Sigmoid colon (tissue), 7 donors: ENCODE results near the gene CDC42BPA. TPM values are rescaled to one million over a fixed set of nuclear protein-coding genes. Genes with fewer than 3 reads are reported as not detected.

ENCODE experiments used
- DNase-seq: peaks from one replicate; pipeline ENCODE4 v3.0.0-alpha.2; 2019
- H3K27ac ChIP-seq, 4 donors: fragments of 200-600 bp; sonication (generic); one replicate each; pipeline ENCODE4 v1.5.1; 2016 to 2019; ENCODE audit warnings: mild to moderate bottlenecking in 1 of 4
- H3K27me3 ChIP-seq, 3 donors: fragments of 200-600 bp; sonication (generic); one replicate each; pipeline ENCODE4 v1.5.1; 2019; ENCODE audit warnings: mild to moderate bottlenecking in 1 of 3
- H3K36me3 ChIP-seq, 4 donors: fragments of 200-600 bp; sonication (generic); one replicate each; pipeline ENCODE4 v1.5.1; 2016 to 2019
- H3K4me1 ChIP-seq, 4 donors: fragments of 200-600 bp; sonication (generic); one replicate each; pipeline ENCODE4 v1.5.1; 2017 to 2019
- H3K4me3 ChIP-seq, 4 donors: fragments of 200-600 bp; sonication (generic); one replicate each; pipeline ENCODE4 v1.5.1; 2017 to 2019; ENCODE audit warnings: mild to moderate bottlenecking in 2 of 4, moderate library complexity in 1 of 4
- H3K9me3 ChIP-seq, 4 donors: fragments of 200-600 bp in 3 of 4; sonication (generic) in 3 of 4; one replicate each; pipeline versions ENCODE4 v1.5.1 to v1.6.1; 2013 to 2019
- CTCF ChIP-seq, 4 experiments: fragments of 450-650 bp in 3 of 4; fragments of 200-600 bp in 1 of 4; IDR thresholded peaks; one replicate each; pipeline ENCODE4 v1.5.1; 2016 to 2019; ENCODE audit warnings: antibody characterized with exemption in 4 of 4, mild to moderate bottlenecking in 3 of 4, moderate library complexity in 2 of 4
- EP300 ChIP-seq, 4 donors: sonication (generic); formaldehyde crosslinking; IDR thresholded peaks; one replicate each; pipeline ENCODE4 v1.6.1; 2017; ENCODE audit warnings: antibody characterized with exemption in 4 of 4
- POLR2A ChIP-seq, 2 donors: fragments of 450-650 bp; IDR thresholded peaks; one replicate each; pipeline ENCODE4 v1.6.1; 2016; ENCODE audit warnings: antibody characterized with exemption in 2 of 2, mild to moderate bottlenecking in 2 of 2, moderate library complexity in 2 of 2
- POLR2AphosphoS5 ChIP-seq, 4 donors: sonication (generic); formaldehyde crosslinking; IDR thresholded peaks; one replicate each; pipeline ENCODE4 v1.6.1; 2017; ENCODE audit warnings: antibody characterized with exemption in 4 of 4
- WGBS, 2 donors: extraction: QIAGEN DNeasy Blood & Tissue Kit; methylation state at CpG; one replicate each; pipeline ENCODE4 v1.1.7; 2013; 5-methylcytosine and 5-hydroxymethylcytosine counted together
- intact Hi-C: fragments of 100-400 bp; cut with DNase I; formaldehyde crosslinking; loops from one replicate; pipeline ENCODE4 v1.15.1; 2023
- polyA plus RNA-seq, 3 donors: library from polyadenylated mRNA; stranded (reverse); fragments of 200-250 nt; gene quantifications; one replicate each; pipeline ENCODE4 v1.2.3, GENCODE V29; 2013
- total RNA-seq, 4 donors: library from RNA; depleted of rRNA; stranded (reverse); fragments of >200 nt; gene quantifications; one replicate each; pipeline ENCODE4 v1.1.0, GENCODE V29; 2016
- donor health status: healthy with polysubstance abuse.
- donor health status: Bipolar disorder and iron deficiency.
- donor health status: healthy.

Gene CDC42BPA
- total and polyA plus RNA-seq, 7 donors: 8.4 to 93.6 (median 60.8) TPM

- Histone ChIP-seq H3K4me1 (peaks cover 0 to 27% (median 15%) of the 10 kb centered on the region in 4 donors), H3K4me3 (peak overlapping the region; percentile 65 to 96 (median 85)), H3K27me3 (no peaks in the 10 kb centered on the region), H3K27ac (peak overlapping the region; percentile 39 to 97 (median 92)), H3K36me3 (no peaks in the 10 kb centered on the region), H3K9me3 (no peaks in the 10 kb centered on the region)
- WGBS, 2 donors: 10 to 51% methylated on average over 7 of the region's 7 CpGs
- DNase-seq: no peak
- TF ChIP-seq POLR2A (IDR thresholded peaks at IDR 0.05) (no peak), POLR2AphosphoS5 (IDR thresholded peaks at IDR 0.05) (peak in 3 of 4 donors; percentile 57 to 71 (median 69))
- intact Hi-C loops: loop anchor here (5.0 to 10.0 kb wide), 2 partner anchors 341 to 632 kb away; partner anchors contain the start of gene WNT9A
Observed at GRCh38 chr1:227315629-227316346, 2.5 kb downstream of the CDC42BPA start.

GRCh38 chr1:227314014-227314848 lies 4.1 kb downstream of the CDC42BPA start:
- peaks cover 0 to 39% (median 23%) of the 10 kb centered on the region in 4 donors for H3K4me1 ChIP-seq
- DNase-seq: no peak
- peak overlapping the region; percentile 65 to 96 (median 85) for H3K4me3 ChIP-seq
- 52 to 66% methylated on average over 6 of the region's 6 CpGs for WGBS, 2 donors
- no peaks in the 10 kb centered on the region for H3K27me3 ChIP-seq
- no peaks in the 10 kb centered on the region for H3K9me3 ChIP-seq
- TF ChIP-seq POLR2AphosphoS5 (IDR thresholded peaks at IDR 0.05) (no peak), EP300 (IDR thresholded peaks at IDR 0.05) (no peak), CTCF (IDR thresholded peaks at IDR 0.05) (no peak), POLR2A (IDR thresholded peaks at IDR 0.05) (no peak)
- H3K36me3 ChIP-seq: no peaks in the 10 kb centered on the region
- peak overlapping the region in 2 of 4 donors; percentile 97 for H3K27ac ChIP-seq
- intact Hi-C loops: loop anchor here (10.0 kb wide), 1 partner anchor 339 kb away; no protein-coding TSS in a partner anchor

GRCh38 chr1:227312361-227313025 lies 5.8 kb downstream of the CDC42BPA start:
- 90 to 95% methylated on average over 6 of the region's 6 CpGs for WGBS, 2 donors
- H3K9me3 ChIP-seq: no peaks in the 10 kb centered on the region
- H3K36me3 ChIP-seq: no peaks in the 10 kb centered on the region
- intact Hi-C loops: loop anchor here (10.0 kb wide), 1 partner anchor 338 kb away; no protein-coding TSS in a partner anchor
- H3K27ac ChIP-seq: no peak overlapping the region
- H3K4me3 ChIP-seq: no peak overlapping the region
- DNase-seq: no peak
- TF ChIP-seq CTCF (IDR thresholded peaks at IDR 0.05) (no peak), POLR2AphosphoS5 (IDR thresholded peaks at IDR 0.05) (no peak), POLR2A (IDR thresholded peaks at IDR 0.05) (no peak), EP300 (IDR thresholded peaks at IDR 0.05) (no peak)
- no peaks in the 10 kb centered on the region for H3K27me3 ChIP-seq
- peaks cover 0 to 46% (median 30%) of the 10 kb centered on the region in 4 donors for H3K4me1 ChIP-seq

- DNase-seq: no peak
- H3K4me3 ChIP-seq: no peak overlapping the region
- no peak for TF ChIP-seq POLR2A (IDR thresholded peaks at IDR 0.05)
- TF ChIP-seq EP300 (IDR thresholded peaks at IDR 0.05): no peak
- TF ChIP-seq CTCF (IDR thresholded peaks at IDR 0.05): no peak
- no peak for TF ChIP-seq POLR2AphosphoS5 (IDR thresholded peaks at IDR 0.05)
- intact Hi-C loops: loop anchor here (10.0 kb wide), 1 partner anchor 337 kb away; no protein-coding TSS in a partner anchor
- H3K4me1 ChIP-seq: peaks cover 0 to 49% (median 33%) of the 10 kb centered on the region in 4 donors
- no peaks in the 10 kb centered on the region for H3K27me3 ChIP-seq
- H3K27ac ChIP-seq: no peak overlapping the region
- 81 to 87% methylated on average over 4 of the region's 4 CpGs for whole genome bisulfite sequencing, 2 donors
- H3K36me3 ChIP-seq: no peaks in the 10 kb centered on the region
- H3K9me3 ChIP-seq: no peaks in the 10 kb centered on the region
Observed at GRCh38 chr1:227311389-227312001, 6.8 kb downstream of the CDC42BPA start.
